ENCODE measurements around the gene STK17A.

The STK17A gene

GRCh38 chr7:43637114-43637806, 54.4 kb downstream of the STK17A start:
- peak; percentile 76 for DNase-seq

GRCh38 chr7:43639858-43640491, 57.1 kb downstream of the STK17A start:
- peak; percentile 82 for DNase-seq

GRCh38 chr7:43640679-43641078, 57.8 kb downstream of the STK17A start:
- no peak for DNase-seq

GRCh38 chr7:43642897-43643630, 60.2 kb downstream of the STK17A start:
- DNase-seq, result no peak

- DNase-seq, result no peak
These were observed 60.9 kb downstream of the STK17A start for GRCh38 chr7:43643846-43644245.

- DNase-seq, result no peak
These were observed 62.9 kb downstream of the STK17A start for GRCh38 chr7:43645699-43646226.

- DNase-seq, result no peak
These were observed 63.9 kb downstream of the STK17A start for GRCh38 chr7:43646603-43647338.

- no peak for DNase-seq
These were observed 64.4 kb downstream of the STK17A start for GRCh38 chr7:43647339-43647672.

- peak; percentile 20 for DNase-seq
These were observed 65.0 kb downstream of the STK17A start for GRCh38 chr7:43647673-43648472.

- DNase-seq, result no peak
These were observed 65.8 kb downstream of the STK17A start for GRCh38 chr7:43648473-43649406.

GRCh38 chr7:43649755-43650274, 66.9 kb downstream of the STK17A start:
- no peak for DNase-seq

- no peak for DNase-seq
These were observed 67.6 kb downstream of the STK17A start for GRCh38 chr7:43650457-43651052.

GRCh38 chr7:43652364-43652763, 69.5 kb downstream of the STK17A start:
- no peak for DNase-seq

- DNase-seq, result no peak
These were observed 70.6 kb downstream of the STK17A start for GRCh38 chr7:43653466-43653865.

GRCh38 chr7:43653891-43654504, 71.1 kb downstream of the STK17A start:
- no peak for DNase-seq

- no peak for DNase-seq
These were observed 72.7 kb downstream of the STK17A start for GRCh38 chr7:43655584-43655983.

GRCh38 chr7:43656997-43657396, 74.1 kb downstream of the STK17A start:
- DNase-seq, result no peak

- peak; percentile 9 for DNase-seq
These were observed 76.0 kb downstream of the STK17A start for GRCh38 chr7:43658718-43659548.

- no peak for DNase-seq
These were observed 76.6 kb downstream of the STK17A start for GRCh38 chr7:43659549-43659896.
